ENCODE measurements around the gene DNAJC6.

- TF ChIP-seq POLR2A (IDR thresholded peaks at IDR 0.05), result no peak
- no peak for TF ChIP-seq CTCF (IDR thresholded peaks at IDR 0.05)
Measured at GRCh38 chr1:65316233-65316632, 6.9 kb downstream of the DNAJC6 start.
